ENCODE results near the gene TSHZ2. TPM values are rescaled to one million over a fixed set of nuclear protein-coding genes. Genes with fewer than 3 reads are reported as not detected.

The TSHZ2 gene
- total RNA-seq, 1 donor from 2014 or later = 10.3 TPM

DNA sequence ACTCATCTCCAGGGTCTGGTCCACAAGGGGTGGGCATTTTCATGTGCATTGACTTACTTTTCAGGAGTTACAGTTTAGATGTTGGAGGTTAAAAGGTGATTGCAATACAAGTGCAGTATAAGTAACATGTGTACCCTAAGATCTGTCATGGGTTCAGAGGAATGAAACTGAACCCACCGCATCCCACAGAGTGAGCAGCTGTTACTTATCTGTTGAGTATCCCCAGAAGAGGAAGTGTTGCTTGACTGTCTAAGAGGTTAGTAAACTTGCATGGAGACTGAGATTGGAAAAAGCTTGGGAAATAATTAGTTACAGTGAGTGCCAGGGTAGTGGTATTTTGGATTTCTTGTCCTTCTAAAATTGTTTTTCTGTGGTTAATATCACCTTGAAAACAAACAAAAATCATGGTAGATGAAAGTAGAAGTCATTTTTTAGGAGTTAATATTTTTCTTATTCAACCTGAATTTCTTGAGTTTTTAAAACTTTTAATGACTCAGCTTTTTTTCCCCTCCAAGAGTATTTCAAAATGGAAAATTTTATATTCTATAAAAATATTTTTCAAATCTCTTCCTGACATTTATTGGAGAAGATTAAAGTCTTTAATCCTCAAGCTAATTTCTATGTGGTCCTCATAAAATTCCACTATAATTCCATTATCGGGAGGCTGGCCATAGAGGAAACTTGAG, 315.3 kb downstream of the TSHZ2 start:
- ATAC-seq = no peak

DNA sequence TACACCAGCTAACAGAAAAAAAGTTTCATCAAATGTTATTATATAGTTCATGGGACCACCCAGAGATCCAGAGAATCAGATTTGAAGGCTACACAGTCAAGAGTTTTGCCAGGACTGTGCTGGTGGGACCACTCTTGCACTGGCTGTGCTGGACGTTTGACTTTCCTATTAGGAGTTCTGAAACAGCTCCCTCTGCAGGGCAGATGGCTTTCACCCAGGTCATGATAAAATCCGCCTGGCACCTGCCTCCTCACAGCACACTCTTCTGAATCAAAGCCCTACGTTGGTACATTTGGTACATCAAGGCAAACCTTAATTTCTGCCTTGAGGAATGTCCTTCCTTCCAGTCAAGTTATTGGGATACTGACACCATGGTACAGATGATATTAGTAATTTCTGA, 319.4 kb downstream of the TSHZ2 start:
- no peak for ATAC-seq

DNA sequence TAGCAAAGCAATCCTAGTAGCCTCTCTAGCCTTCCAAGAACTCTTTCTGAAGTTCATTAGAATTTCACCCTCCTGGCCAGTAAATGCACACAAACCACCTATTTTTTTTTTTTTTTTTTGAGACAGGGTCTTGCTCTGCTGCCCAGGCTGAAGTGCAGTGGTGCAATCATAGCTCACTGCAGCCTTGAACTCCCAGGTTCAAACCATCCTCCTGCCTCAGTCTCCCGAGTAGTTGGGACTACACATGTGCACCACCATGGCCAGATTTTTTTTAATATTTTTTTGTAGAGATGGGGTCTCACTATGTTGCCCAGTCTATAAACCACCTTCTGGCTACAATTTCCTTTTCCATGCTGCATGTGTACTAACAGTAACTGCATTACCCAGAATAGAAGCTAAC, 320.2 kb downstream of the TSHZ2 start:
- no peak for ATAC-seq

DNA sequence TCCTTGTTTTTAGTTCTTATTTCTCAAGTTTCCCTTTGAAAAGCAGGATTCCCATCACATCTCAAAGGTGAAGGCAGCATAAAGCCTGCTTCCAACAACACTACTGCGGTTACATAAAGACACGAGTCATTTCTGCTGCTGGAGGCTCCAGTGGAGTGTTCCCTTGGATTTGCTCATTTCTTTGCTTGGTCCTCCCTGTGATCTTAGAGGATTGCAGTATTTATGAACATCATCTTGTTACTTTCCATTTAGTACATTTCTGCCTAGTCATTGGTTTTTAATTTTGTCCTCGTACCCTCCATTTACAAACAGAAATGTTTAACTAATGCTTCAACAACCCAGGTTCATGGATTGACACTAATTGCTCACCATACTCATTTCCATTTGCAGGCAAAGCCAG, 322.6 kb downstream of the TSHZ2 start:
- ATAC-seq = no peak

DNA sequence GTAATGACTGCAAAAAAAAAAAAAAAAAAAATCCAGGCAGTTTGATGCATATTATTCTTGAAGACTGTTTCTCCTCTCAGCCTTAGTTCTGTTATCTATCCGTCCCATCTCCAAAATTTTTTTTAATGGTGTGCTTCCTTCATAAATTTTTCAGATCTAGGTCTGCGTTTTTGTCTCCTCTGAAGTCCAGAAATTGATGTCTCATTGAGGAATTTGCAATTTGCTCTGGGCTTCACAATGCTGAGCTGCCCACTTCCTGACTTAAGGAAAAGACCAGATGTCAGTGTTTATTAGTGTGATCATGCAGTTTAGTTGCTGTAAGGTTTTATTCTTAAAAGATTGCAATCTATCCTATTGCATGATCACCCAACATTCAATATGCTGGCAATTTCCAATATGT, 323.9 kb downstream of the TSHZ2 start:
- no peak for ATAC-seq

DNA sequence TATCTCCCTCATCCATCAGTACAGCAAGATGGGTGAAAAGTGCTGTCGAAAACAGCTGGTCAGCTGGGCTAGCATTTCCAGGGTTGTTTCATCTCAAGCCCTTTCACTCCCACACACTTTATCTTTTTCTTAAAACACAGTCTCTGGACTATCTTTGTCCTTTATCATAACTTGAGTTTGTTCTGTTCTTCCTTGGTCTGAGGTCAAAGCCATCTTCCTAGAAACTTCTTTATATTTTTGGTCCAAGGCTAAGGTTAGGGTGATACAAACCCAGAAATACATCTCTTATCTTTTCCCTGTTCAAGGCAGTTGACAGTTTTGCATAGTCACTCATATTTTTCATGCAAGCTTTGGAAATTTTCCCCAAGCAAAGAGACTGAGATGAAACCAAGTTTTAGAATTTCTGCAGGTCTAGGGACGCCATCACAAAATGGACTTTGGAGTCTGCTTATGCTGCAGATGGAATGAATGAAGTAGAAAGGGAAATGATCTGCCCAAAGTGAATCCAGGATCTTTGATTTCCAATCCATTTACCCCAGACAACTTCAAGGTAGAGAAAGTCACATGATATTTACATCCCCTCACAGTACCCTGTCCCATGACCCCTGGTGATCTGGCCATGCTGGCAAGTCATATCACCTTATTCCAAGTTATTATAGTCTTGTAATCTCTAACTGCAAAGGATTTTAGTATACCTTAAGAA, 324.4 kb downstream of the TSHZ2 start:
- no peak for ATAC-seq

DNA sequence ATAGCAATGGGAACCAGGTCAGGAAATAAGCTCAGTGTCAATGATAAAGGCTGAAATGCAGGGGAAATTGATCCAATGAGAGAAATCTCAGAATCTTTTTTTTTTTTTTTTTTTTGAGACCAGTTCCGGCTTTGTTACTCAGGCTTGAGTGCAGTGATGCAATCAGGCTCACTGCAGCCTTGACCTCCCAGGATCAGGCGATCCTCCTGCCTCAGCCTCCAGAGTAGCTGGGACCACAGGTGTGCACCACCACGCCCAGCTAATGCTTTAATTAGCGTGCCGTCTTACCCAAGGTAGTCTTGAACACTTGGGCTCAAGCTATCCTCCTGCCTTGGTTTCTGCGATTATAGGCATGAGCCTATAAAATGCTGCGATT, 325.0 kb downstream of the TSHZ2 start:
- ATAC-seq = no peak

DNA sequence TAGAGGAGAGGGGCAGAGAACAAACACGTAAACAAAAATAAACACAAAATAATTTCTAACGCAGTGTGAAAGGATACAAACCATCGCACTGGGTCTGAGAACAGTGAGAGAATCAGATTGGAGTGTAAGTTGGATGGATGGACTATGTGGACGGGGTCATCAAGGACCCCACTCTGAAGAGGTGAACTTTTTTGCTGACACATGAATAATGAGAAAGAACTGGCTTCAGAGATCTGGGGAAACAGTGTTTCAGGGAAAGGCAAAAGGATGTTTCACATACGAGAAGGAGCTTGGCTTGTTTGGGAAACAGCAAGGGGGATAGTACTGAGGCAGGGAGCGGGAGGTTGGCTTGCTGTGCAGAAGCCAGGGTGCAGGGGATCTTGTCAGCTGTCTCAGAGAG, 326.1 kb downstream of the TSHZ2 start:
- ATAC-seq = no peak

DNA sequence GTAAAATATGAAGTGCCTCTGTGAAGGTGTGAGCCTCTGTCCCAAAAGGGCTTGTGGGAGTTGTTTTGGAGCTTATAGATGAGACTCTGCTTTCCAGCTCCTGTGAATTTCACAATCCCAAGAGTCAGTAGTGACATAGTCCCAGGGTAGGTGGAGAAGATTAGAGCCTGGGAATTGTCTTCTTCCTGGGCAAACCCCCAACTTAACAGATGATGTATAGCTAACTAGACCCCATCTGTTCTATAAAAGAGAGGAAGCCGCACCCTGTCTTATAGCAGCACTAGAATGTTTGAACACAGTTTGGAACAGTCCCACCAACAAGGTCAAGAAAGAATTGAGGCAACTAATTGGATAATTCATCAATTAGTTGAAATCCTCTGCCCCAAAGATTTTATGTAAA, 326.8 kb downstream of the TSHZ2 start:
- no peak for ATAC-seq

DNA sequence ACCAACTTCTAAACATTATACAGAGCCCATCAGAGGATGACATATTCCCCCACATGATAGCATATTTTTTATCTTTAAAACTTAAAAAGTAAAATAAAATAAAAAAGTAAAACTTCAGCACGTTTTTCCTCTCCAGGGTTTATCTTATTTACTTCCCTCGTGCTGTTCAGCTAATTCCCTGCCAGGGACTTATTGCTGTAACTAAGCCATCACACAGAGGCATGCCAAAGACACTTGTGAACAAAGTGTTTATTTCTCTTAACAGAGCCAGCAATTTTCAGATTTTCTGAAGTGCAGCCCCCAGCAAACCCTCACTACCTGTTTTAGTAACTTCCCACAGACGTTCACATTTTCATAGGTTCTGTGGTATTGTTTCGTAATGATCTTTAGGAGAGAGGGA, 327.7 kb downstream of the TSHZ2 start:
- ATAC-seq = no peak

DNA sequence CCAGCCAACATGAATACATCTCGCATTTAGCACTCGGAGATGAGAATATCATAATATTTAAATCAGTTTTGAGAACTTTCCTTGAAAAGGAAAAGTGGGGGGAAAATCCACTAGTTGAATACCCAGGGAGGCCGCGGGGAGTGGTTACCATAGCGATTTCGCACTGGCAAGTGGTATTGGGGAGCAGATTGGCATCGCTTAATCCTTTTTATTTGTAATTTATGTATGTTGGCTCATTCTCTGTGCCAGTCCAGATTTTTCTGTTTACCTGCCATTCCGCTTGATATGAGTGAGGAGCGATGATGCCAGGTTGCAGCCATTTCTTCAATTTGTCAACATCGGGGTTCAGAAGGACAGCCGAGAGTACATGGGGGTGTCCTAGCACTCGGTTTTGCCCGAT, 329.7 kb downstream of the TSHZ2 start:
- ATAC-seq = no peak

DNA sequence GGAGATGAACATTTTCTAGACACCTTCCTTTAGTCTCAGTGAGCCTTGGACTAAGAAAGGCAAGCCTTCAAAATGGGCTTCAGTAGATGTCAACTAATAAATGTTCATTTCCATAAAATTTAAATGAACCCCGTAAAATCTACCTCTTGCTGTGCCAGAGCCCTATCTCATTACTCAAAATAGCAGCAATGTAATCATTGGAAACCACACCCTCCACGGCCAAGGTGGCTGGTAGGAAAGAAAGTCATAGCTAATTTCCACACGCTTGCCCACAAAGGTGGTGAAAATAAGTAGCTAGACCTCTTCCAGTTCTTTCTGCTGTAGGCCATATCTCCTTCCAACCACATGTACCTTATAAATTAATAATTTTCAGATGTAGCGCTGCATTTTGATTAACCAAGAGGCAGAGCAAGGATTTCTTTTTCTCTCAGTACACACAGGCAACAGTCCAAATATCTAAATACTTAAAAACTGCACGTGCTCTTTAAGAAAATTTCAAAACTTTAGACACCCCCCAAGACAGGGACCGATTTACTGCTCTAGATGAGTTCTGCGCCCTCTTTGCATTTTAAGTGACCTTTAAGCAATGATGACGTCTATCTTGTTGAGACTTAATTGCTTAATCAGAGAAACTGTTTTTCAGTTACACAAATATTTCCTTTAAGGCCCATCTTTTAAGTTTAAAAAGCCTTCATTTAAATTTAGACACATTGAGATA, 330.7 kb downstream of the TSHZ2 start:
- no peak for ATAC-seq

DNA sequence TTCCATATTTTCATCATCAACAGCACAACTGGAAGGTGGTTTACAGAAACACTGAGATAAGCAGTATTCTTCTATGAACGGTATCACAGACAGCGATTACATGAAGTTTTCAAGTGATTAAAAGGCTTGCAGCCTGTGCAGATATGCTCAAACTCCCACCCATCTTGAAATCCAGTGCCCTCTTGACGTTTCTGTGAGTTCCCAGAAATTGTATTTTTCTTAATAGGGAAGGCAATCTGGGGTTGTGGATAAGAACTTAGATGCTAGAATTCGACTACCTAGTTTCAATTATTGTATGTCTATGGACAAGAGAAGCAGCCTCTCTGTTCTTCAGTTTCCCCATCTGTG, 331.2 kb downstream of the TSHZ2 start:
- no peak for ATAC-seq

DNA sequence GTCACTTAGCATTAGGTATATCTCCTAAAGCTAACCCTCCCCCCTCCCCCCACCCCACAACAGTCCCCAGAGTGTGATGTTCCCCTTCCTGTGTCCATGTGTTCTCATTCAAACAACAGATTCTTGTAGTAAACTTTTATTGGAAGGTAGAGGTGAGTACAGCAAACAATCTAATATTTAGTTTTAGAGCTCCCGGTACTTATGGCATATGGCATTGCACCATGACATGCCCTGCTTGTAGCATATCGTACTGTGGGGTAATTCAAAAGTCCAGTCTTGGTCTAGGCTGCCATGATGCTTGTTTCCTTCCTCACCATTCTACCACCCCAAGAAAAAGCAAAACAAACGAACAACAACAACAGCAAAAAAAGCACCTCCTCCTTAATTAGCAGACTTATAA, 332.0 kb downstream of the TSHZ2 start:
- no peak for ATAC-seq

DNA sequence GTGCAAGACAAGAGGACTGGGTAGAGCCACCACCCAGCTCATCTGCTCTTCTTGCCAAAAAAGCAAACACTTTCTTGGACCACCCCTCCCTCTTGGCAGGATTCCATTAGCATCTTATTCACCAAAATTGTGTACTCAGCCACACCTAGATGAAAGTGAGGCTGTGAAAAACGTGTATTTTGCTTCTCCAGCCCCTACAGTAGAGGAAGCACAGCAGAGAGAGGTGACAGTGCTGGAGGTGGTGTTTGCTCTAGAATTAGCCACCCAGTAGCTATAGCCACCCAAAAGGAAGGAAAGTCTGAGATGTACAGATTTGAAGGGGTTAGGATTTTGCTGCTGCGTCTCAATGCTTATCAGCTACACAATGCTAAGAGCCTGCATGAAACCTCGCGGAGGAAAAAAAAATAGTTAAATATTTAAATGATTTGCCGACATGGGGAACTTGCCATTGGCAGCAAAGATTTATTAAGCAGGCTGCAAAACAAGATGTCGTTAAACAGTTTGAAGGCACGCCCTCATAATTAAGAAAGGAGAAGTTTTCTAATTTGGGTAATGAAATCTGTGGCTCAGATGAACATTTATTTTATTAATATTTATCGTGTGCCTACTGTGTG, 334.1 kb downstream of the TSHZ2 start:
- ATAC-seq = no peak

DNA sequence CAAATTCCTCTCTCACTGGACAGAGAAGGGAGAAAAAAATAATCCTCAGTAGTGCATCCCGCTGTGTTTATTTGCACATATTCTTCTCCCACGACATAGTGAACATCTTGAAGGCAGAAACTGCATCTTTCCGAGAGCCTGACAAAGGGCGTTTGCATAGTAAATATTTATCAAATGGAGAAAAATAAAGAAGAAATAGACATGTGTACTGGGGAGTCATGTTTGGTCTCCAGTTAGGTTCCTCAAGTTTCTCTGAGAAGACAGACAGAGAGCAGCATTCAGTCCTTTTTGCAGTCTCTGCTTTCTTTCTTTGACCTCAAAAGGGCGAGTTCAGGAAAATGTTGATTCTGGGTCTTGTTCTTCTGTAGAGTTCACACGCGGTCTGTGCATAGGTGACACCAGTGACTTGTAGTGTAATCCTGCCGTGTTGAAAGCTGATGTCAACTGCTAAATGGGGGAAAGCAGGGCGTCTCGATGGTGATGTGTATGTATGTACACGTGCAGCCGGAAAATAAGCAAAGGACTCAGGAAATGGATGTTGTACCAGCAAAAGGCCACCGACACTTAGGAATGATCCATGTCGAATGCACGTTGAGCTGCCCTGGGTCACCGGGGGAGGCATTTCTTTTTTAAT, 335.9 kb downstream of the TSHZ2 start:
- no peak for ATAC-seq

DNA sequence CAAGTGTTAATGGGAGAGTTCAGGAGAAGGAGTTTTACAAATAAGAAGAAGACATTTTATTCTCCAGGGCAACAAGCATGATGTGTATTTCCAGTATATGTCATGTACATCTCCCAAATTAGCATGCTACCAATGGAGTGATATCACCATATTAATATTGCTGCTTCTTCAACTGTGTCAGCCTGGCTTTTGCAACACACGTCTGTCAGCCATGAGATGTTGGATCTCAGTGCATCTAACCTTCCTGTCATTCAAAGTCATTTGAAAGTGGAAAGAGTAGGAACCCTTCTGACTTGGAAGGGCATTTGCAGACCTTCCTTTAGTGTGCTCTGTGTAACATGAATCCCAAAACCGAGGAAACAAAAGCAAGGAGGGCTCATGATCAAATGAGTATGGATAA, 337.4 kb downstream of the TSHZ2 start:
- no peak for ATAC-seq

DNA sequence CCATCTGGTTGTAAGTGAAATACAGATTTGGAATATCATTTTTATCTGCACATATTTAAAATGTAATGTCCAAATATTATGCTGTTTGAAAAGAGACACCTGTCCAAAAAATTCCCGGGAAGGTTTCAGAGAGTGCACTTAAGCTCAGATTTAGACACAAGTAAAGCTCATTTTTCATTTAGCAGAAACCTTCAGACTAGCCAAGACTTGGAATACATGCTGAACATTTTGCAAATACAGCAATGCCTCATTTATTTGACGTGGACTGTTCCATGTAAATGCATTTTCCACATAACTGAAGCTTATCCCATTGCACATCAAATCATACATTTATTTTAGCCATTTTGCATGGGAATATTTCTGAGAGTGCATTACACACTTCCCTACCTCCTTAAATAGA, 340.8 kb downstream of the TSHZ2 start:
- ATAC-seq = no peak

DNA sequence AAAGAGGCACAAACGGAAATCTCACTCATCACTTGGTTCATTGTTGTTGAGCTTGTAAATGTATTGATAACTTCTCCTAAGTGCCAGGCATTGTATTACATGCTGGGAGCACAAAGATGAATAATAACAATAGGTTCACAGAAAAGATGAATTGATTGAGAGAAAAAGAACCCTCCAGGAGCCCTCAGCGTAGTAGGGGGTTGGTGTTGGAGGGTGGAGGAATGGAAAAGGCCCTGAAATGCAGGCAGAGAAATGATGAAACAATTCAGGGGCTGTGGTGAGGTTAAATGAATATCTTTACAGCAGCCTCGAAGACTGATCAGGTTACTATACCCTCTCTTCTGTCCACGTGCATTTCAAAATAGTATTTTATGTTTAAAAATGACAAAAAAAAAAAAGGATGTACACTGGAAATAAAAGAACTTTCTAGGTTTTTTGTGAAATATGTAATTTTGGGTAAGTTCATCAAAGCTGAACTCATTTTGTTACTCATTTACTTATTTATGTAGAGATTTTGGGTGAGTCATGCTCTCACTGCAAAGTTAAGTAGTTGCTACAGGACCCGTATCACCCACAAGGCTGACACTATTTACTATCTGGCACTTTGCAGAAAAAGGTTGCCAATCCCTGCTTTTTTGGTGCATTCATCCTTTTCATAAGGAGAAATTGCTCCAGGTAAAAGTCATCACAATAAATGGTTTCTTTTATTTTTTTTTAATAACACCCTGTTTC, 344.2 kb downstream of the TSHZ2 start:
- ATAC-seq = no peak

DNA sequence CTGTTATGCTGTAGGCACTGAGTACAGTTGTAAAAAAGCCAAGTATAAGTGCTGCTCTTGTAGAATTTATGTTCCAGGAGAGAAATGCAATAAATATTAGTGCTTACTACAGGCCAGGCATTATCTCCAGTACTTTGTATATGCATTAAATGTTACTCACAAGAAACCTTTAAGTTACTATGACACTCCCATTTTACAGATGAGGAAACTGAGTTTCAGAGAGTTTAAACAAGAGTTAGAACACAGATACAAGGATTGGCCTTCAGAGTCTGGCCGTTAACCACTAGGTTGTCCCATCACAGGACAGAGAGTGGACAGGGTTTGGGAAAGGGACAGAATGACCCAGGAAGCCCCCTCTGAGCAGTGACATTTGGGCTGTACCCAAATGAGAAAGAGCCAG, 347.0 kb downstream of the TSHZ2 start:
- ATAC-seq = no peak

DNA sequence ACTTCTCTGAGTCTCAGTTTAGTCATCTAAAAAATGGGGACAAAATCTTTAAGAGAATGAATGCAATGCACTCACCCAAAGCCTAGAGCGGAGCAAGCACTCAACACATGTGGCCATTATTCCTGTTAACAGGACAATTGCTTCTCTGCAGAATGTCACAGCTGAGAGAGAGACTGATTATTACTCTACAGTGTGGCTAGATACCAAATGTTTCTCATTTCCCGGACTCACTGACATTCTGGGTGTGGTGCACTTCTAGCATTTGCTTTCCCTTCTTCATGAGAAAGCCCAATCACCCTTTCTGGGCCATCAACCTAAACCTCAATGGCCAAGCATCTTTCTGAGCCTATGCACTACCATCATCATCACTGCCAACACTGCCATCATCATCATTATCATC, 347.6 kb downstream of the TSHZ2 start:
- ATAC-seq = no peak

DNA sequence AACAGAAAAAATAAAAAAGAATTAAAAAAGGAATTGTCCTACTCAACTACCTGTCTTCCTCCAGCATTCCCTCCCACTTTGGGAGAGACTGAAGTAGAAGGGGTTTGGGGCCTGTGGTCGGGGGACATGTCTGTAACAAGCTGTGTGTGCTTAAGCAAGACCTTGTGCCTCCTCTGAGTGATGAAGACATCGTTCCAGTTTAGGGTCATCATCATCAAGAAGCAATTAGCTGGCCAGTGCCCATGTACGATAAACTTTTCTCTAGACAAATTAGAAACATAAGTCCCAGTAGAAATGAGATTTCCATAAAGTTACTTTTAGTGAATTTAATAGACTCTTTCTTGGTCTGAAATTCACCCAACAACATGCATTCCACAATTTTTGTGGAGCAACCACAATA, 348.5 kb downstream of the TSHZ2 start:
- ATAC-seq = no peak

DNA sequence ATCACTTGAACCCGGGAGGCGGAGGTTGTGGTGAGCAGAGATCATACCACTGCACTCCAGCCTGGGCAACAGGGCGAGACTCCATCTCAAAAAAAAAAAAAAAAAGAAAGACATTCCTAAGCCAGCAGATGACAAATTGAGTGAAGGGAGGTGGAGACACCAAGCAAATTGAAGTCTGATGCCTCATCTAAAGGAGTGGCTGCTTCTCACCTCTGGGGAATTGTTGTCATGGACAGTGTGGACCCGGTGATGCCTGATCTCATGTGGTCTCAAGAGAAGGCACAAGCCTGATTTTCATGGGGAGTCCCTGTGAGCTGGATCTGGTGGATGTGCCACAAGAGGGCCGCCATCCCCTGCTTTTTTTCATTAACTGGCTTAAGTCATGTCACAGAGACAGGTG, 349.4 kb downstream of the TSHZ2 start:
- ATAC-seq = no peak

All from esophagus mucosa (tissue), 1 donor.